ENCODE data around the gene LRRC49.
"Not testable (repeated sequence)": the region's sequence is repeated elsewhere in the genome, so short reads cannot be mapped to it uniquely, and the experiment has no call there.

Gene LRRC49

GRCh38 chr15:70867911-70868467 lies 24.6 kb upstream of the LRRC49 start:
- DNase-seq: peak; percentile 85

- no peak for DNase-seq
Observed at GRCh38 chr15:70869346-70869745, 23.3 kb upstream of the LRRC49 start.

DNA sequence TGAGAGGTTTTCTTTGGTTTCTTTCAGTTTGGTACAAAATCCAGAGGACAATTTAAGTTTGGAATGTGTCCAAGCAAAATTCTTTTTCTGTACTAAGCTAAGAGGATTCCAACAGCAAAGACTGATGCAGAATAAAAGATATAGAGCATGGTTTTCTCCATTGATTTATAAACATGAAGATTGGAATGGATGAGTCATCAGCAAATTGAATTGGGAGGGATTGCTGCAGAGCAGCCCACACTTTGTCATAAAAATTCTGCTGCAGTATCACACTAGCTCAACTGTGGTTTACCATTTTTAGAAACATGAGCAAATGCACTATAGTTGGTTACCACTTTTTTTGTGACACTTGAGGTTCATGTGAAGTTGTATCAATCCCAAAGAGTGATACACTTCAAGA lies 22.6 kb upstream of the LRRC49 start:
- DNase-seq: peak; percentile 88

DNA sequence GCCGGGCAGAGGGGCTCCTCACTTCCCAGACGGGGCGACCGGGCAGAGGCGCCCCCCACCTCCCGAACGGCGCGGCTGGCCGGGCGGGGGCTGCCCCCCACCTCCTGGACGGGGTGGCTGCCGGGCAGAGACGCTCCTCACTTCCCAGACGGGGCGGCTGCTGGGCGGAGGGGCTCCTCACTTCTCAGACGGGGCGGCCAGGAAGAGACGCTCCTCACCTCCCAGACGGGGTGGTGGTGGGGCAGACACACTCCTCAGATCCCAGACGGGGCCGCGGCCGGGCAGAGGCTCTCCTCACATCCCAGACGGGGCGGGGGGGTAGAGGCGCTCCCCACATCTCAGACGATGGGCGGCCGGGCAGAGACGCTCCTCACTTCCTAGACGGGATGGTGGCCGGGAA lies 21.1 kb upstream of the LRRC49 start:
- not testable (repeated sequence) for DNase-seq

DNA sequence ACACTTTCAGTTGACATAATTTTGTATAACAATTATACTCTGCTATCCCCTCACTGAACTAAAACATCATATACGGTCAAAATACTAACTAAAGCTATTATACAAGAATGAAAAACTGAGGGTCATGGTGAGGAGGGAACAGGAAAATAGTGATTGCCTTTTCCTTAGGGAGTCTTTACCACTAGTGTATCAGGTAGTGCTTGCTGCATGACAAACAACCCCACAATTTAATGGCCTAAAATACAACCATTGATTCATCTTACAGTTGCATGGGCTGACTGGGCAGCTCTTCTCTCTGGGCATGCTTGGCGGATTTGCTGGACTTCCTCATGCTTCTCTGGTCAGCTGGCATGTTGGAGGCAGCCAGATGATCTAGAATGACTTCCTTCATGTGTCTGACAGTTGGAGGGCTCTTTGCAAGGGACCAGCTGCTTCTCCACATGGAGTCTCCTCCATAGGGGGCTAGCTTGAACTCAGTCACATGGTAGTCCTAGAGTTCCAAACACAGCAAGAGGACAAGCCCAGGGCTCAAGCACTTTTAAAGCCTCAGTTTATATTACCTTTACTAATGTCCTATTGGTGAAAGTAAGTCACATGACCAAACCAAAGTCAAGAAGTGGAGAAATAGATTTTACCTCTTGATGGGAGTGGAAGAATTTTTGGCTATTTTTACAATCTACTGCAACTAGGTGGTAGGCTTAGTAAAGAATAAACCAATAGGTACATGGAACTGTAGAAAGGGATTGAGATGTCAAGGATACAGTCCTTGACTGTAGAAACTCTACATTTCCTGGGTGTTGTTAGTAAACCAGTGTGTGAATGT lies 19.2 kb upstream of the LRRC49 start:
- no peak for DNase-seq

DNA sequence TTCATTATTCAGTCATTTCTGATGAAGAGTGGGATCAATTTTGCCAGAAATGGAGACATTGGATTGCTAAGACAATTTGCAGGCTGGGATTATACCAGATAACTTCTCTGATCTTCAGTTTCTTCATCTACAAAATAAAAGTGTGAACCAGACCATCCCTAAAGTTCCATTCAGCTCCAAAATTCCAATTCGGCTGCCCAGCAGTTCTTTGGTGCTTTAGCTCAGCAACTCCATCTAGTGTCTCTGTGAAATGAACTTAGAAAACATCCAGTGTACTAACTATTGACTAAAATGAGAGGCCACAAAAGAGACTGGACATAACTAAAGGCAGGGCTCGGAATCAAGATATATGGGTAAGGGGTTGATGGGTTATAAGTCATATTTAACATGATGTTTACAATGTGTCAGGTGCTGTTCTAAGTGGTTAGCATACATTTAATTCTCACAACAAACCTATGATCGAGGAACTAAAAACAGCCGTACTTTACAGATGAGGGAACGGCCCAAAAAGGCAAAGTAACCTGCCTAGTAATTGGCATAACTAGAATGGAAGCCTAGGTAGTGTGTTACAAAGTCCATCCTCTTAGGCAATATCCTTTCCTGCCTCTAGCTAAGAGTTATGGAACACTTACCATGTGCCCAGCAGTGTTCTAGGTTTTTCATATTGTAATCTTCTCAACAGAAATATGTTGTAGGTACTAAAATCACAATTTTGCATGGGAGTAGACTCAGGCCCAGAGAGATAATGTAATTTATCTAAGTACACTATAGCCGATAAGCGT lies 17.4 kb upstream of the LRRC49 start:
- DNase-seq: peak; percentile 69

DNA sequence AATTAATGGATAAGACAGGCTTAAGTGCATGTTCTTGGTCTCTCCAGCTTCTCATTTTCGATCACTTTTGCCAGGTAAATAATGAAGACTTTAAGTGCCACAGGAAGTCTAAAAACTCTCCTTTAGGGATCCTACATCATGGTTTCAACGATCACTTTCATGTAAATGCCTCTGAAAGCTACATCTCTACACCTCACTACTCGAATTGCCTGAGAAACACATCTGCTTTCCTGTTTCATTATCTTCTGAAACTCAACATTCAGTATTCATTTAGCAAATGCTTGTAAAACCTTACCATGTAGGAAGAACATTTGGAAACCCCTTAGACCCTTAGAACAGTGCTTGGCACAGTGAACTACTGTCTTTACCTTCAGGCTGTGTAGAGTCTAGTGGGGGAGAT lies 16.6 kb upstream of the LRRC49 start:
- DNase-seq: no peak

- no peak for DNase-seq
Observed at GRCh38 chr15:70876683-70877082, 15.9 kb upstream of the LRRC49 start.

DNA sequence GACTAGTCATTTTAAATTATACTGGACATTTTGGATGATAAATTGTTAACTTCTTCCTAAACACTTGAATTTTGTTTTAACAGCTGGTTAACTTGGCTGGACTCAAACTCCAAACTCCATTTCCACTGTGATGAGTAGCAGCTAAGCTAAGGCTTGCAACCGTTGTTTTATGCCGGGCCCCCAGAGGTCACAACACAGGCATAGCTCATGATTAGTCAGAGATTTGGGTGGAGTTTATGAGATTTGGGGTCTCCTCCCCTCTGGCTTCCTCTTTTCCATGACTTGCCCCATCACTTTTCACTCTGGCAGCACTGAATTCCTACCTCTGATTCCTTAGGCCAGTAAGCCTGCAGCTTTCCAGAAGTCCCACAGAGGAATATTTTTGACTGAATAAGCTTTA lies 13.2 kb upstream of the LRRC49 start:
- DNase-seq: peak; percentile 64

DNA sequence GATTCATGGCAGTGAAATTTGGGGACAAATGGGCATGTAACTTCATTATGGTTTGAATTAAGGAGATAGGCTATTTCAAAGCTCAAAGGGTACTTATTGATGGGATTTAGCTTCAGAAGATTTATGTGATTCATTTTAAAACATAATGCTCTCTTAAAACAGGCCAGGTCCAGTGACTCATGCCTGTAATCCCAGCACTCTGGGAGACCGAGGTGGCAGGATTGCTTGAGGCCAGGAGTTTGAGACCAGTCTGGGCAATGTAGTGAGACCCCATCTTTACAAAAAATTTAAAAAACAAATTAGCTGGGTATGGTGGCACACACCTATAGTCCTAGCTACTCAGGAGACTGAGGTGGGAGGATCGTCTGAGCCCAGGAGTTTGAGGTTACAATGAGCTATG lies 11.8 kb upstream of the LRRC49 start:
- DNase-seq: no peak

GRCh38 chr15:70882361-70882760 lies 10.3 kb upstream of the LRRC49 start:
- no peak for DNase-seq

GRCh38 chr15:70892912-70893560 lies 410 bp downstream of the LRRC49 start:
- DNase-seq: peak; percentile 76

DNA sequence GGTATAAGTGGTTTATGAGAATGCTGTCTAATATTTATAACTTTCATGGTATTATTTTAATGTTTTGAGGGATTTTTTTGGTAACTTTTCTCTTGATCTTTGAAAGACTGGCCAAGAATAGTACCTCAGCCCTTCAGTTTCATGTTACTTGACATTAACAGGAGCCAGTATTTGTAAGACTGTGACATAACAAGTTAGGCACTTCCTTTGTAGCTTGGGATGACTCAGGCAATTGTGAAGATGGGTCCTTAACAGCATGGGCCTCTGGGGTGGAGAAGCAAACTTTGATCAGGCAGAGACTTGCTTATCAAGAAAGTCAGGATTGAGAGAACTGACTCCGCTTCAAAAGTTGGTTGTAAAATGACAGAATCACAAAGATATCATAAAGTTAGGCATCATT lies 9.5 kb downstream of the LRRC49 start:
- peak; percentile 87 for DNase-seq

DNA sequence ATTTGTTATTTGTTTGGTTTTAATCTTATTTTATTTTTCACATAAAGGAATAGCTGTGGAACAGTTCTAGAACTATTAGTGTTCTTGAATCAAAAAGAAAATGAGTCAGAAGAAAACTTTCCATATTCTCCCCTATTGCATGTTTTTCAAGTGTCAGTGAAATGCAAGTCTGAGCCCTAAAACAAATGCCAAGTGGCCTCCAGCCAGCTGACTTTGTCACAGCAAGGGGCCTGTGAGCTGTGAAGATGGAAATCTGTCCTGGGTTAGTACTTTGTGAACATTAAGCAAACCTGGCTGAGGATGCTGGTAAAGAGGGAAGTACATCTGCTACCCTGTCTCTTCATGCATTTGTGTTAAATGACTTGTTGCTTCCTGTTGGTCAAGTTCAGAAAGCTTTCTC lies 14.2 kb downstream of the LRRC49 start:
- DNase-seq: peak; percentile 81

GRCh38 chr15:70907784-70908471 lies 15.3 kb downstream of the LRRC49 start:
- DNase-seq: no peak

- DNase-seq: no peak
Observed at GRCh38 chr15:70910958-70911357, 18.3 kb downstream of the LRRC49 start.

DNA sequence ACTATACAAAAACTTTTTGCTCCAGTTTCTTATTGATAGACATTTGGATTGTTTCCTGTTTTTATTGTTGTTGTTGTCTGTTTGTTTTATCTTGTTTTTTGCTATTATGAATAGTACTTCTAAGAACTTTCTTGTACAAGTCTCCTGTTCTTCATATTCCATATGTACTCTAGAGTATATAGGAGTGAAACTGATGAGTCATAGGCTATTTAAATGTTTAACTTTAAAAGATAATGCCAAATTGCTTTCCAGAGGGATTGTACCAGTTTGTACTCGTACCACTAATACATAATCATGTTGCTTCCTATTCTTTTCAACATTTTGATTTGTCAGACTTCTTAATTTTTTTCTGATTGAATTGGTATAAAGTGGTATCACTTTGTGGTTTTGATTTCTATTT lies 19.6 kb downstream of the LRRC49 start:
- no peak for DNase-seq

DNA sequence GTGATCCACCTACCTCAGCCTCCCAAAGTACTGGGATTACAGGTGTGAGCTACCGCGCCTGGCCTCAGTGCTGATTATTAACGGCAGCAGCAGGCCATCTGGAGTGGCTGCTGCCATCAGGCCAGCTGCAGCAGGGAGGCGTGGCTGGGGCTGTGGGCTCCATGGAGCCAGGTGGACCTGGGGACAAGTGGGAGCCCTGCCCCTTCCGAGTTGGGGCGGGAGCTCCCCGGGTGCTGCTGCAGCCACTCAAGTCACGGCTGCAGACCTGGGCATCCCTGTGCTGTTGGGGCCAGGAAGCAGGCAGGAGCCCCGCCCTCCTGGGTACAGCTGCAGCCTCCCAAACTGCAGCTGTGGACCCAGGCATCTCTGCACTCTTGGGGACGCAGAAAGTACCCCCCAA lies 23.9 kb downstream of the LRRC49 start:
- no peak for DNase-seq

- DNase-seq: no peak
Observed at GRCh38 chr15:70917955-70918354, 25.3 kb downstream of the LRRC49 start.

DNA sequence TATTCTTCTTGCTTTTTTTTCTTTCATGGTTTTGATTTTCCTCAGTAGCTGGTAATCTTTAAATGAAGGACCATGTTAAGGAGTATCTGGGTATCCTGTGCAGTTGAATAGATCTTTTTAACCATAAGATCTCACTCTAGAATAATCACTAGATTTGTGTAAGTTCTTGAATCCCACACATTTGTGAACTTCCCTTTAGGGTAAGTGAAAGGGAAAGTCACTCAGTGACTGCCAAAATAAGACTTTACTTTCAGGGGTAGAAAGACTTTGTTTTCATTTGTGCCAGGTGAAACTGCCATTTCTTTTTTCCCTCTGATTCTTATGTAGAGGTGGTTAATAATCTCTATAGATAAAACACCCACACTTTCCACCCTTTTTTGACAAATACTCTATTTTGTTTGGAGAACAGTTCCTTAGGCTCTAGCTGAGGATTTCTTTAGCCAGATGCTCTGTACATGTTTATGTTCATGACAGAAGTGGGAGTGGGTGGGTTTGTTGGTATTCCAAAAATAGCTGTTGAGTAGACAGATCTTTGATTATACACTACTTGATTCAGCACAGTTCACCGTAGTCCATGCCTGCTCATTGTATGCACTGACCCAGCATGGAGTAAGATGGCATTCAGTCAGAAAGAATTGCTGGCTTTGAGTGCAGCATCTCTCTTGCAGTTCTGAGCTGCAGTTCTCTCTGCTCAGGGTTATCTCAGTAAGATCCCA lies 28.5 kb downstream of the LRRC49 start:
- DNase-seq: no peak

DNA sequence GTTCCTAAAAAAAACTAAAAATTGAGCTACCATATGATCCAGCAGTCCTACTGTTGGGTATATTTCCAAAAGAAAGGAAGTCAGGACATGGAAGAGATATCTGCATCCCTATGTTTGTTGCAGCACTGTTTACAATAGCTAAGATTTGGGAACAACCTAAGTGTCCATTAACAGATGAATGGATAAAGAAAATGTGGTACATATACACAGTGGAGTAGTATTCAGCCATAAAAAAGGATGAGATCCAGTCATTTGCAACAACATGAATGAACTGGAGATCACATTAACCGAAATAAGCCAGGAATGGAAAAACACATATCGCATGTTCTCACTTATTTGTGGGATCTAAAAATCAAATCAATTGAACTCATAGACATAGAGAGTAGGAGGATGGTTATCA lies 29.5 kb downstream of the LRRC49 start:
- DNase-seq: no peak

Data from fibroblast of skin of scalp (primary cell).